IMR-90 (cell line): ENCODE data around the gene MTFR1L. TPM values are rescaled to one million over a fixed set of nuclear protein-coding genes. Genes with fewer than 3 reads are reported as not detected.

Experiments used
- ATAC-seq: fragments of 200-7000 bp; cut with Tn5 transposase; 2 replicates; pipeline ENCODE4 v1.9.1; 2020; ENCODE audit warnings: low read depth, mild to moderate bottlenecking, moderate library complexity
- BruUV-seq: library from RNA; stranded (reverse); fragments of 400-500 nt; replicated peaks from 2 replicates; lab custom pipeline; 2021; lab: Mats Ljungman, UMichigan
- CTCF ChIA-PET: fragments of 300-600 bp; formaldehyde crosslinking; extraction: SDS; loops from one replicate; lab custom pipeline; 2021; ENCODE audit warnings: antibody characterized with exemption; lab: Yijun Ruan, JAX
- POLR2A ChIA-PET: fragments of 300-600 bp; sonication (Branson Sonifier 250); formaldehyde crosslinking; loops from one replicate; lab custom pipeline; 2022; ENCODE audit warnings: antibody characterized with exemption; ENCODE audit not compliant: unreplicated experiment; lab: Charles Lee
- DNase-seq: peaks from one replicate; pipeline ENCODE4 v3.0.0; 2013
- H2AFZ ChIP-seq: replicated peaks from 2 replicates; pipeline ENCODE3; 2013; ENCODE audit warnings: low read length, mild to moderate bottlenecking; ENCODE audit not compliant: poor library complexity
- H2AK5ac ChIP-seq: 2 replicates; pipeline ENCODE4 v1.6.1; 2013; ENCODE audit warnings: low read depth, low read length, inconsistent platforms
- H2AK9ac ChIP-seq: replicated peaks from 2 replicates; pipeline ENCODE3; 2013; ENCODE audit warnings: mild to moderate bottlenecking, low read depth, low read length, moderate library complexity; ENCODE audit not compliant: poor library complexity
- H2BK120ac ChIP-seq: 2 replicates; pipeline ENCODE4 v1.6.1; 2013; ENCODE audit warnings: low read depth, low read length, inconsistent platforms
- H2BK15ac ChIP-seq: 3 replicates; pipeline ENCODE4 v1.6.1; 2013; ENCODE audit warnings: low read depth, low read length, inconsistent platforms
- H2BK20ac ChIP-seq: 2 replicates; pipeline ENCODE4 v1.6.1; 2013; ENCODE audit warnings: low read depth, mild to moderate bottlenecking, inconsistent platforms, low read length, moderate library complexity
- H2BK5ac ChIP-seq: 2 replicates; pipeline ENCODE4 v1.6.1; 2013; ENCODE audit warnings: mild to moderate bottlenecking, low read depth, low read length, inconsistent platforms; ENCODE audit not compliant: poor library complexity, severe bottlenecking
- H3K14ac ChIP-seq: replicated peaks from 2 replicates; pipeline ENCODE4 v1.6.1; 2013; ENCODE audit warnings: low read depth, low read length, inconsistent platforms
- H3K18ac ChIP-seq: 2 replicates; pipeline ENCODE4 v1.6.1; 2013; ENCODE audit warnings: low read depth, low read length, control low read depth
- H3K23ac ChIP-seq: 2 replicates; pipeline ENCODE4 v1.6.1; 2013; ENCODE audit warnings: low read depth, low read length, inconsistent platforms
- H3K27ac ChIP-seq: 2 replicates; pipeline ENCODE4 v1.5.1; 2013; ENCODE audit warnings: mild to moderate bottlenecking, control low read depth, low read length; ENCODE audit not compliant: insufficient read depth
- H3K27me3 ChIP-seq: 2 replicates; pipeline ENCODE4 v1.6.1; 2013; ENCODE audit warnings: low read length; ENCODE audit not compliant: control insufficient read depth, insufficient read depth
- H3K36me3 ChIP-seq: 2 replicates; pipeline ENCODE4 v1.6.1; 2013; ENCODE audit warnings: low read length, mixed read lengths; ENCODE audit not compliant: control insufficient read depth, insufficient read depth
- H3K4ac ChIP-seq: 2 replicates; pipeline ENCODE4 v1.6.1; 2013; ENCODE audit warnings: low read depth, low read length, inconsistent platforms
- H3K4me1 ChIP-seq: 2 replicates; pipeline ENCODE4 v1.6.1; 2013; ENCODE audit warnings: low read length, mixed read lengths; ENCODE audit not compliant: control insufficient read depth, insufficient read depth
- H3K4me2 ChIP-seq: 2 replicates; pipeline ENCODE4 v1.6.1; 2013; ENCODE audit warnings: low read depth, mild to moderate bottlenecking, control low read depth, low read length, moderate library complexity
- H3K4me3 ChIP-seq: 2 replicates; pipeline ENCODE4 v1.5.1; 2013; ENCODE audit warnings: low read depth, mild to moderate bottlenecking, control low read depth, low read length, moderate library complexity; ENCODE audit not compliant: insufficient read depth
- H3K56ac ChIP-seq: 2 replicates; pipeline ENCODE4 v1.6.1; 2013; ENCODE audit warnings: low read length, inconsistent platforms; ENCODE audit not compliant: insufficient read depth; ENCODE audit errors: extremely low read depth
- H3K79me1 ChIP-seq, 2 experiments: 2 replicates each; pipeline ENCODE4 v1.6.1; 2013; ENCODE audit warnings: low read length in 2 of 2, inconsistent platforms in 1 of 2, low read depth in 1 of 2
- H3K9ac ChIP-seq: 2 replicates; pipeline ENCODE4 v1.6.1; 2013; ENCODE audit warnings: low read depth, low read length, control low read depth
- H3K9me1 ChIP-seq: 2 replicates; pipeline ENCODE4 v1.6.1; 2013; ENCODE audit warnings: low read length, inconsistent platforms; ENCODE audit not compliant: insufficient read depth
- H3K9me3 ChIP-seq: 2 replicates; pipeline ENCODE4 v1.6.1; 2013; ENCODE audit warnings: low read length; ENCODE audit not compliant: control insufficient read depth, insufficient read depth
- H4K20me1 ChIP-seq: 2 replicates; pipeline ENCODE4 v1.6.1; 2013; ENCODE audit warnings: low read length, inconsistent platforms; ENCODE audit not compliant: insufficient read depth
- H4K5ac ChIP-seq: 2 replicates; pipeline ENCODE4 v1.6.1; 2013; ENCODE audit warnings: mild to moderate bottlenecking, low read depth, low read length, control low read depth
- H4K8ac ChIP-seq, 2 experiments: 2 replicates each; pipeline ENCODE4 v1.6.1; 2013; ENCODE audit warnings: low read depth in 2 of 2, low read length in 2 of 2, control low read depth in 1 of 2, inconsistent platforms in 1 of 2
- H4K91ac ChIP-seq: 2 replicates; pipeline ENCODE4 v1.6.1; 2013; ENCODE audit warnings: low read depth, low read length, inconsistent platforms; ENCODE audit not compliant: insufficient read depth
- CEBPB ChIP-seq: IDR thresholded peaks from 2 replicates; pipeline ENCODE4 v1.6.1; 2012; ENCODE audit warnings: low read depth, low read length, improper control_type of control experiment
- CHD1 ChIP-seq: IDR thresholded peaks from 2 replicates; pipeline ENCODE4 v1.6.1; 2012; ENCODE audit warnings: low read depth, low read length, improper control_type of control experiment
- FOS ChIP-seq: fragments of 150-350 bp; IDR thresholded peaks from 2 replicates; pipeline ENCODE4 v1.6.1; 2016; ENCODE audit warnings: low read depth, low read length
- MAZ ChIP-seq: IDR thresholded peaks from 2 replicates; pipeline ENCODE4 v1.6.1; 2012; ENCODE audit warnings: low read depth, mild to moderate bottlenecking, low read length, improper control_type of control experiment, moderate library complexity, borderline replicate concordance
- MXI1 ChIP-seq: IDR thresholded peaks from 2 replicates; pipeline ENCODE4 v1.6.1; 2012; ENCODE audit warnings: low read depth, mild to moderate bottlenecking, low read length, moderate library complexity, borderline replicate concordance
- NFE2L2 ChIP-seq: fragments of 150-350 bp; IDR thresholded peaks from 2 replicates; pipeline ENCODE4 v1.6.1; 2016; ENCODE audit warnings: low read depth, mild to moderate bottlenecking, low read length
- RAD21 ChIP-seq: IDR thresholded peaks from 2 replicates; pipeline ENCODE4 v1.6.1; 2012; ENCODE audit warnings: low read length, improper control_type of control experiment
- RCOR1 ChIP-seq: IDR thresholded peaks from 2 replicates; pipeline ENCODE4 v1.6.1; 2012; ENCODE audit warnings: mild to moderate bottlenecking, low read length, improper control_type of control experiment; ENCODE audit not compliant: insufficient replicate concordance
- RFX5 ChIP-seq: IDR thresholded peaks from 2 replicates; pipeline ENCODE4 v1.8.0; 2012; ENCODE audit warnings: low read depth, mild to moderate bottlenecking, low read length, moderate library complexity
- SMC3 ChIP-seq: fragments of 150-350 bp; IDR thresholded peaks from 2 replicates; pipeline ENCODE4 v1.6.1; 2016; ENCODE audit warnings: low read depth, mild to moderate bottlenecking, antibody characterized with exemption, low read length, moderate library complexity
- USF2 ChIP-seq: fragments of 150-350 bp; IDR thresholded peaks from 2 replicates; pipeline ENCODE4 v1.6.1; 2017; ENCODE audit warnings: mild to moderate bottlenecking, antibody characterized with exemption, low read length, low read depth
- WGBS, 2 experiments: methylation state at CpG; one replicate each; pipeline versions ENCODE4 v1.1.5 to v1.1.7; 2013; ENCODE audit warnings: missing lambda C conversion rate in 2 of 2; ENCODE audit not compliant: insufficient read length in 1 of 2; ENCODE audit errors: extremely low coverage in 2 of 2; 5-methylcytosine and 5-hydroxymethylcytosine counted together
- dilution Hi-C: fragments of 300-500 bp; cut with HindIII; formaldehyde crosslinking; loops from one replicate; pipeline ENCODE4 v1.14.3; 2018; ENCODE audit warnings: low sequenced_read_pairs; ENCODE audit not compliant: unreplicated experiment
- in situ Hi-C: fragments of 300-500 bp; cut with MboI; formaldehyde crosslinking; loops from 3 replicates; pipeline ENCODE4 v1.14.3; 2019; ENCODE audit warnings: low sequenced_read_pairs, inconsistent platforms, mixed read lengths
- intact Hi-C: fragments of 100-400 bp; cut with micrococcal nuclease; formaldehyde crosslinking; loops from 2 replicates; pipeline ENCODE4 v1.10.0; 2022
- polyA plus RNA-seq, 3 experiments: library from polyadenylated mRNA; depleted of rRNA; stranded (reverse); fragments of >200 nt; gene quantifications; 2 replicates each; pipeline ENCODE4 v1.2.3, GENCODE V29; 2012; ENCODE audit warnings: low replicate concordance in 1 of 3
- total RNA-seq: library from RNA; depleted of rRNA; stranded (reverse); fragments of >200 nt; gene quantifications from 2 replicates; pipeline ENCODE4 v1.2.3, GENCODE V29; 2012
- TF ChIP-seq, protein P1 (sequence below): conservative IDR thresholded peaks from 2 replicates; pipeline ENCODE4 v1.5.1; 2012; ENCODE audit warnings: mild to moderate bottlenecking, low read depth, low read length, improper control_type of control experiment

MTFR1L gene
- total and polyA plus RNA-seq, 2 of the 4 experiments (the other 2 are of a cell fraction): 69.1 to 69.7 TPM

DNA sequence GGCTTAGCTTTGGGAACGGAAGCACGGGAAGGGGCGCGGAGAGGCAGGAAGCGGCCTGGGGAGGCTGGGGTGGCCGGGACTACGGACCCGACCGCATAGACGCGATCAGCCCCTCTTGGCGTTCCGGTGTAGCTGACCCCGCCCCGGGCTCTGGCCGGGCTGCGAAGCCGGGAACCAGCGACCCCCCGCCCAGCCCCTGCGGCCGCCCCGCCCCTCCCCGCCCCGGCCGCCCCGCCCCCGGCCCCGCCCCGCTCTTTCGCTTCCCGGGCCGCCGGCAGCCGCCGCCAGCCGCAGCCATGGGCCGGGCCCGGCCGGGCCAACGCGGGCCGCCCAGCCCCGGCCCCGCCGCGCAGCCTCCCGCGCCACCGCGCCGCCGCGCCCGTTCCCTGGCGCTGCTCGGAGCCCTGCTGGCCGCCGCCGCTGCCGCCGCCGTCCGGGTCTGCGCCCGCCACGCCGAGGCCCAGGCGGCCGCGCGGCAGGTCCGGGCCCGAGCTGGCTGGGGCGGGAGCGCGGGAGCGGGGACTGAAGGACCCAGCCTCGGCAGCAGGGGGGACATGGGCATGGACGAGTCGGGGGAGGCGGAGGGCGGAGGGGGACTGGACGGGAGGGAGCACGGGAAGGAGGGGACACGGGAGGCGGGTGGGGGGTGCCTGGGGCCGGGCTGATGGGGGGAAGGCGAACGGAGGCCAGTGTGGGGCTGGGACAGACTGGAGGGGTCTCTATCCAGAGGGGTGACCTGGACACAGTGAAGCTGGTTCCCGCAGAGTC, 19.6 kb upstream of the MTFR1L start, which contains the start of gene SELENON:
SELENON (plus strand) TSS at position 259 of the 768 bp plus-strand sequence; CDS start at position 297, 38 bp downstream.
- peak within 1 kb of the TSS; percentile 37; the same call in 2 of the 3 replicates for H2BK15ac ChIP-seq
- intact Hi-C loops: loop anchor here (5.0 kb wide), 1 partner anchor 88 kb away; no protein-coding TSS in a partner anchor
- ATAC-seq: peak; percentile 84
- peak within 1 kb of the TSS; percentile 84 to 96 for H4K8ac ChIP-seq
- H4K20me1 ChIP-seq: 0 out of 2 replicates have a peak, but pooled peaks cover 4% of the 10 kb centered on the region
- H3K4ac ChIP-seq: peak within 1 kb of the TSS; percentile 84
- no peak within 1 kb of the TSS for H3K56ac ChIP-seq
- H2AK5ac ChIP-seq: peak within 1 kb of the TSS; percentile 37
- peak within 1 kb of the TSS; percentile 96 for H2AFZ ChIP-seq
- peak within 1 kb of the TSS; percentile 97 for H3K9ac ChIP-seq
- H2BK120ac ChIP-seq: peak within 1 kb of the TSS; percentile 82
- no TSS peak for BruUV-seq
- H3K27ac ChIP-seq: peak within 1 kb of the TSS; percentile 86
- peaks cover 9% of the 10 kb centered on the region for H3K4me1 ChIP-seq
- peak within 1 kb of the TSS; percentile 73 for H3K14ac ChIP-seq
- POLR2A ChIA-PET: no interaction called here
- H3K9me3 ChIP-seq: no peaks in the 10 kb centered on the region
- CTCF ChIA-PET: no interaction called here
- no peak for TF ChIP-seq SMC3
- no peak for TF ChIP-seq MXI1
- no peak for TF ChIP-seq USF2
- TF ChIP-seq RFX5: no peak
- TF ChIP-seq, protein P1, sequence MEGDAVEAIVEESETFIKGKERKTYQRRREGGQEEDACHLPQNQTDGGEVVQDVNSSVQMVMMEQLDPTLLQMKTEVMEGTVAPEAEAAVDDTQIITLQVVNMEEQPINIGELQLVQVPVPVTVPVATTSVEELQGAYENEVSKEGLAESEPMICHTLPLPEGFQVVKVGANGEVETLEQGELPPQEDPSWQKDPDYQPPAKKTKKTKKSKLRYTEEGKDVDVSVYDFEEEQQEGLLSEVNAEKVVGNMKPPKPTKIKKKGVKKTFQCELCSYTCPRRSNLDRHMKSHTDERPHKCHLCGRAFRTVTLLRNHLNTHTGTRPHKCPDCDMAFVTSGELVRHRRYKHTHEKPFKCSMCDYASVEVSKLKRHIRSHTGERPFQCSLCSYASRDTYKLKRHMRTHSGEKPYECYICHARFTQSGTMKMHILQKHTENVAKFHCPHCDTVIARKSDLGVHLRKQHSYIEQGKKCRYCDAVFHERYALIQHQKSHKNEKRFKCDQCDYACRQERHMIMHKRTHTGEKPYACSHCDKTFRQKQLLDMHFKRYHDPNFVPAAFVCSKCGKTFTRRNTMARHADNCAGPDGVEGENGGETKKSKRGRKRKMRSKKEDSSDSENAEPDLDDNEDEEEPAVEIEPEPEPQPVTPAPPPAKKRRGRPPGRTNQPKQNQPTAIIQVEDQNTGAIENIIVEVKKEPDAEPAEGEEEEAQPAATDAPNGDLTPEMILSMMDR: no peak
- no peak for TF ChIP-seq NFE2L2
- no peak for TF ChIP-seq CEBPB
- TF ChIP-seq RCOR1: no peak
- TF ChIP-seq RAD21: no peak
- no peak; the same call in 1 of the 2 replicates for TF ChIP-seq MAZ
- TF ChIP-seq FOS: no peak
- TF ChIP-seq CHD1: no peak
- H3K23ac ChIP-seq: peak within 1 kb of the TSS; percentile 93
- DNase-seq: peak; percentile 28
- peaks cover under 1% of the 10 kb centered on the region; the same call in 1 of the 2 replicates for H3K36me3 ChIP-seq
- peak within 1 kb of the TSS; percentile 87 for H3K4me3 ChIP-seq
- H4K5ac ChIP-seq: peak within 1 kb of the TSS; percentile 59
- H3K18ac ChIP-seq: peak within 1 kb of the TSS; percentile 55; the same call in 1 of the 2 replicates
- H3K79me1 ChIP-seq: peaks cover 27 to 38% of the 10 kb centered on the region in 2 experiments
- H4K91ac ChIP-seq: peak within 1 kb of the TSS; percentile 87
- H3K4me2 ChIP-seq: peak within 1 kb of the TSS; percentile 91
- peak within 1 kb of the TSS; percentile 70 for H2AK9ac ChIP-seq
- 0% methylated on average over 39 of the region's 91 CpGs; no CpG with 5 or more reads in 1 of the 2 experiments for WGBS, 2 experiments
- no peaks in the 10 kb centered on the region for H3K27me3 ChIP-seq
- peaks cover 9% of the 10 kb centered on the region for H3K9me1 ChIP-seq
- no peak within 1 kb of the TSS for H2BK20ac ChIP-seq
- dilution Hi-C loops: no loop called here
- peak within 1 kb of the TSS; percentile 75 for H2BK5ac ChIP-seq
- in situ Hi-C loops: loop anchor here (25.0 kb wide), 2 partner anchors 388 to 563 kb away; partner anchors contain the start of genes RHCE, RSRP1 and SYF2
